Erythroblast (primary cell): Measurements from ENCODE around the gene GATD1.

Source experiments
- DNase-seq, 2 experiments: peaks; one replicate each; lab custom pipeline; 2025; lab: John Stamatoyannopoulos, UW
- GATA1 ChIP-seq: IDR thresholded peaks from 2 replicates; pipeline ENCODE4 v1.6.1; 2011; ENCODE audit warnings: low read depth, mild to moderate bottlenecking, control low read depth, low read length, moderate library complexity
- POLR2A ChIP-seq: IDR thresholded peaks from 2 replicates; pipeline ENCODE4 v1.6.1; 2011; ENCODE audit warnings: mild to moderate bottlenecking, low read length

GATD1 gene

GRCh38 chr11:777288-778255 is at the start of gene GATD1:
TSS of gene GATD1 (minus strand) at chr11:777487. CDS start at chr11:777462, 25 bp downstream.
- peak; percentile 92 to 96 for DNase-seq
- no peak for TF ChIP-seq GATA1
- TF ChIP-seq POLR2A, result peak; percentile 87

GRCh38 chr11:826836-827145 is 49.5 kb upstream of the GATD1 start:
- DNase-seq, result no peak

GRCh38 chr11:826227-826621 is 48.9 kb upstream of the GATD1 start:
- no peak for DNase-seq
- TF ChIP-seq GATA1, result no peak
- no peak for TF ChIP-seq POLR2A

More at GRCh38 chr11:826836-827145, 49.5 kb upstream of the GATD1 start:
- no peak for TF ChIP-seq POLR2A
- no peak for TF ChIP-seq GATA1

GRCh38 chr11:825366-826226 is 48.3 kb upstream of the GATD1 start:
- no peak for DNase-seq
- no peak for TF ChIP-seq POLR2A

- no peak for TF ChIP-seq GATA1
- no peak for TF ChIP-seq POLR2A
- no peak for DNase-seq
Observed at GRCh38 chr11:824942-825341, 47.7 kb upstream of the GATD1 start.

GRCh38 chr11:824292-824880 is 47.1 kb upstream of the GATD1 start:
- TF ChIP-seq GATA1 (no peak), POLR2A (no peak)
- no peak for DNase-seq

DNA sequence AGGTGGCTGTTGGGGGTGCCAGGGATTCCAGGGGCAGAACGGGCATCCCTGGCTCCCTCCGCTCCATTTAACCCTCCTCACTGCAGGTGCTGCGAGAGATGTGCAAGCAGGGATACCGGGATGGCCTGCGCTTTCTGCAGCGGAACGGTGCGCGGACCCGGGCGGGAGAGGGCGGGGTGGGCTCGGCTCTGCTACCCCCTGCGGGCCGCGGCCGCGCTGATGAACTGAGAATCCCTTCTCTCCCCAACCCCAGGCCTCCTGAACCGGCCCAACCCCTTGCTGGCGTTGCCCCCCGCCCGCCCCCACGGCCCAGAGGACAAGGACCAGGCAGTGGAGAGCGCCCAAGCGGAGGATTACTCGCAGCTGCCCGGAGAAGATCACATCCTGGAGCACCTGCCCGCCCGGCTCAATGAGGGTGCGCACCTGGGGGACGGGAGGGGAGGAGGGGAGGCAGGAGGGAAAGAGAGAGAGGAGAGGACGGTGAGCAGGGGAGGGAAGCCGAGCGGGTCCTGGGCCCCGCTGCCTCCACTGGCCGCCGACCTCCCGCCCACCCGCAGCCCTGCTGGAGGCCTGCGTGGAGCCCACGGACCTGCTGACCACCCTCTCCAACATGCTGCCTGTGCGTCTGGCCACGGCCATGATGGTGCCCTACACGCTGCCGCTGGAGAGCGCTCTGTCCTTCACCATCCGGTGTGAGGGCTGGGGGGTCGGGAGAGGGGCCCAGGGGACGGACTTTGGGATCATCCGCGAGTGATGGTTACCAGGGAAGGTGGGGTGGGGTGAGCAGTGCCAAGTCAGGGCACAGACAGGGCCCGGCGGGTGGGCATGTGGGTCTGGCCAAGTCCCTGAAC is 46.4 kb upstream of the GATD1 start:
- no peak for TF ChIP-seq POLR2A
- no peak for TF ChIP-seq GATA1

GRCh38 chr11:821512-822371 is 44.5 kb upstream of the GATD1 start:
- DNase-seq, result no peak
- no peak for TF ChIP-seq GATA1
- no peak for TF ChIP-seq POLR2A

More for the DNA sequence above, 46.4 kb upstream of the GATD1 start:
- DNase-seq, result no peak

- DNase-seq, result no peak
- no peak for TF ChIP-seq GATA1
- TF ChIP-seq POLR2A, result no peak
Observed at GRCh38 chr11:820655-821511, 43.6 kb upstream of the GATD1 start.

- TF ChIP-seq GATA1, result no peak
- TF ChIP-seq POLR2A, result no peak
- peak; percentile 93 for DNase-seq
Observed at GRCh38 chr11:819943-820649, 42.8 kb upstream of the GATD1 start.
